Measurements from ENCODE around the gene FAM53C. TPM values are rescaled to one million over a fixed set of nuclear protein-coding genes. Genes with fewer than 3 reads are reported as not detected.

Gene FAM53C
- total RNA-seq, 2 experiments from 2014 or later = 81.0 to 83.8 TPM

Other genes with a start within 250 kb of the FAM53C start
- not detected for gene NME5, start 198.8 kb upstream of the FAM53C start, total RNA-seq
- gene BRD8, start 159.6 kb upstream of the FAM53C start, total RNA-seq = 1 to 10 TPM; 6.9 to 9.6 TPM
- gene KIF20A, start 159.2 kb upstream of the FAM53C start, total RNA-seq = not detected
- gene CDC23, start 124.9 kb upstream of the FAM53C start, total RNA-seq = 10 to 100 TPM; 14.2 to 15.6 TPM
- gene GFRA3, start 63.6 kb upstream of the FAM53C start, total RNA-seq = not detected
- gene CDC25C, start 6.5 kb upstream of the FAM53C start, total RNA-seq = not detected
- 10 to 100 TPM; 59.5 to 66.0 TPM for gene KDM3B, start 14.4 kb downstream of the FAM53C start, total RNA-seq
- gene REEP2, start 100.8 kb downstream of the FAM53C start, total RNA-seq = under 1 TPM; 0.33 to 0.34 TPM
- 1 to 10 TPM; 5.7 to 6.2 TPM for gene EGR1, start 127.2 kb downstream of the FAM53C start, total RNA-seq
- gene ETF1, start 205.0 kb downstream of the FAM53C start, total RNA-seq = 100 to 1,000 TPM; 178 to 187 TPM
- 100 to 1,000 TPM; 354 to 366 TPM for gene HSPA9, start 237.1 kb downstream of the FAM53C start, total RNA-seq

Measured in CD4-positive, alpha-beta T cell (primary cell).